Body of pancreas (tissue), 4 donors: ENCODE measurements around the gene GABRR1. TPM values are rescaled to one million over a fixed set of nuclear protein-coding genes. Genes with fewer than 3 reads are reported as not detected.

ENCODE experiments used
- ATAC-seq: fragments of 150-250 bp; one replicate; pipeline ENCODE4 v1.9.1; 2016
- DNase-seq, 4 donors: peaks; one replicate each; pipeline ENCODE4 v3.0.0-alpha.2; 2019
- H3K27ac ChIP-seq, 4 donors: fragments of 200-600 bp; sonication (generic); 1 replicate in 3 of 4; 2 replicates in 1 of 4; pipeline versions ENCODE4 v1.5.1 to v1.6.1; 2016 to 2019; ENCODE audit warnings: mild to moderate bottlenecking in 1 of 4, mixed read lengths in 1 of 4, moderate library complexity in 1 of 4
- H3K27me3 ChIP-seq, 2 donors: fragments of 200-600 bp; sonication (generic); one replicate each; pipeline ENCODE4 v1.6.0; 2016; ENCODE audit warnings: mild to moderate bottlenecking in 1 of 2
- H3K36me3 ChIP-seq, 2 donors: fragments of 200-600 bp; sonication (generic); replicated peaks in 1 of 2; 2 replicates each; pipeline ENCODE4 v1.5.1; 2016; ENCODE audit warnings: low read depth in 2 of 2; ENCODE audit not compliant: insufficient read depth in 1 of 2
- H3K4me1 ChIP-seq: fragments of 200-600 bp; sonication (generic); one replicate; pipeline ENCODE4 v1.6.0; 2016
- H3K4me3 ChIP-seq, 2 donors: fragments of 200-600 bp; sonication (generic); 1 replicate in 1 of 2; 2 replicates in 1 of 2; pipeline ENCODE4 v1.5.1; 2016 to 2019
- H3K9me3 ChIP-seq, 3 donors: fragments of 200-600 bp; sonication (generic); 1 replicate in 2 of 3; 2 replicates in 1 of 3; pipeline ENCODE4 v1.5.1; 2016
- POLR2A ChIP-seq, 3 donors: fragments of 450-650 bp; IDR thresholded peaks; one replicate each; pipeline ENCODE4 v1.6.1; 2016; ENCODE audit warnings: antibody characterized with exemption in 3 of 3, mild to moderate bottlenecking in 2 of 3
- WGBS, 2 donors: methylation state at CpG; one replicate each; pipeline ENCODE4 v1.1.5; 2017; 5-methylcytosine and 5-hydroxymethylcytosine counted together
- intact Hi-C: fragments of 100-400 bp; cut with DNase I; formaldehyde crosslinking; loops from one replicate; pipeline ENCODE4 v1.15.1; 2023
- total RNA-seq, 2 donors: library from RNA; depleted of rRNA; stranded (reverse); fragments of >200 nt; gene quantifications; one replicate each; pipeline ENCODE4 v1.1.0, GENCODE V29; 2016
- TF ChIP-seq, protein P1 (sequence below), 7 experiments: fragments of 450-650 bp in 4 of 7; fragments of 200-600 bp in 3 of 7; sonication (generic) in 3 of 7; IDR thresholded peaks; one replicate each; pipeline ENCODE4 v1.5.1; 2016 to 2019; ENCODE audit warnings: antibody characterized with exemption in 7 of 7

GABRR1 gene
- total RNA-seq, 2 donors from 2014 or later, result not detected

- DNase-seq, result no peak
- Histone ChIP-seq H3K27ac (no peak overlapping the region), H3K36me3 (no peaks in the 10 kb centered on the region), H3K9me3 (no peaks in the 10 kb centered on the region), H3K4me3 (no peak overlapping the region), H3K27me3 (no peaks in the 10 kb centered on the region), H3K4me1 (no peaks in the 10 kb centered on the region)
- 85 to 91% methylated on average over 7 of the region's 7 CpGs for WGBS, 2 donors
- no peak for ATAC-seq
- intact Hi-C loops, result no loop called here
- TF ChIP-seq, protein P1, sequence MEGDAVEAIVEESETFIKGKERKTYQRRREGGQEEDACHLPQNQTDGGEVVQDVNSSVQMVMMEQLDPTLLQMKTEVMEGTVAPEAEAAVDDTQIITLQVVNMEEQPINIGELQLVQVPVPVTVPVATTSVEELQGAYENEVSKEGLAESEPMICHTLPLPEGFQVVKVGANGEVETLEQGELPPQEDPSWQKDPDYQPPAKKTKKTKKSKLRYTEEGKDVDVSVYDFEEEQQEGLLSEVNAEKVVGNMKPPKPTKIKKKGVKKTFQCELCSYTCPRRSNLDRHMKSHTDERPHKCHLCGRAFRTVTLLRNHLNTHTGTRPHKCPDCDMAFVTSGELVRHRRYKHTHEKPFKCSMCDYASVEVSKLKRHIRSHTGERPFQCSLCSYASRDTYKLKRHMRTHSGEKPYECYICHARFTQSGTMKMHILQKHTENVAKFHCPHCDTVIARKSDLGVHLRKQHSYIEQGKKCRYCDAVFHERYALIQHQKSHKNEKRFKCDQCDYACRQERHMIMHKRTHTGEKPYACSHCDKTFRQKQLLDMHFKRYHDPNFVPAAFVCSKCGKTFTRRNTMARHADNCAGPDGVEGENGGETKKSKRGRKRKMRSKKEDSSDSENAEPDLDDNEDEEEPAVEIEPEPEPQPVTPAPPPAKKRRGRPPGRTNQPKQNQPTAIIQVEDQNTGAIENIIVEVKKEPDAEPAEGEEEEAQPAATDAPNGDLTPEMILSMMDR (IDR thresholded peaks at IDR 0.05), result no peak
- no peak for TF ChIP-seq POLR2A (IDR thresholded peaks at IDR 0.05)
Observed at GRCh38 chr6:89200706-89201215, 16.4 kb downstream of the GABRR1 start.

DNA sequence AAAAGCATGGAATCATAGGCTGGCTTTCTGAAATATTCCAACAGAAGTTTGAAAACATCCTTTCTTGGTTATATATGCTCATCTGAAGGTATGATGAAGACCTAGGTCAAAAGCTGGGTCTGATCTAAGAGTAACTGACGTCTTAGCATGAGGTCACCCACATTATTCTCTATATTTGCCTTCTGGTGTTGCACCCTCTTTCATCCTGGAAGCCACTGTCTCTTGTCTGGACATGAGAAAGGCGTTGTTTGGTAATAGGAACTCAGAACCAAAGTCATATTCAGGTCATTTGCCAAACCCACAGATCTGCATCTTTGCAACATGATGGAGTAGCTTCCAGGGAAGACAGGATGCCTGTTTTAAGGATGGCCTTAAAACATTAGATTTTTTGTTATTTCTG lies 17.6 kb downstream of the GABRR1 start:
- TF ChIP-seq, protein P1 (IDR thresholded peaks at IDR 0.05), result no peak
- TF ChIP-seq POLR2A (IDR thresholded peaks at IDR 0.05), result no peak
- H3K27me3 ChIP-seq, result no peaks in the 10 kb centered on the region
- 51 to 69% methylated on average over 2 of the region's 2 CpGs for WGBS, 2 donors
- no peak overlapping the region for H3K27ac ChIP-seq
- no peaks in the 10 kb centered on the region for H3K4me1 ChIP-seq
- H3K36me3 ChIP-seq, result no peaks in the 10 kb centered on the region
- no peak for ATAC-seq
- peaks cover 0 to 7% (median 0%) of the 10 kb centered on the region in 3 donors for H3K9me3 ChIP-seq
- intact Hi-C loops, result no loop called here
- no peak for DNase-seq
- no peak overlapping the region for H3K4me3 ChIP-seq

DNA sequence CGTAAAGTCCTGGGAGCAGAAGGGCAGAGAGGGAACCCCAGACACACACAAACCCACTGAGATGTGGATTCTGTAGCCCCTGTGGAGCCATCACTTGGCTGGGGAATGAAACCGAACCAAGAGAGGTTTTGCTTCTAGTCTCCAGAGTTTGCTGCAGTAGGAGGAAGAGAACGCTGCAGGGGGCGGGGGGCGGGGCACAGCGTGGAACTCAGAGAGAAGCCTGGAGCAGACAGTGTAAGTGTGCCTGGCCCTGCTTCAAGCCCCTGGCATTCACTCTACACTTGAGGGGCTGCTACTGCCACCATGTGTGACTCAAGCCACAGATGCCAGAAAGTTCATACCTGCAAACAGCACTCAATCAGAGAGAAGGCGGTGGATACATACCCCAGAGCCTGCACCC lies 18.9 kb downstream of the GABRR1 start:
- Histone ChIP-seq H3K27ac (no peak overlapping the region), H3K27me3 (no peaks in the 10 kb centered on the region), H3K4me1 (no peaks in the 10 kb centered on the region), H3K9me3 (peaks cover 0 to 7% (median 0%) of the 10 kb centered on the region in 3 donors), H3K36me3 (no peaks in the 10 kb centered on the region), H3K4me3 (no peak overlapping the region)
- intact Hi-C loops, result no loop called here
- DNase-seq (no peak), ATAC-seq (no peak)
- 59 to 65% methylated on average over 6 to 7 of the region's 7 CpGs for WGBS, 2 donors
- TF ChIP-seq, protein P1 (IDR thresholded peaks at IDR 0.05), result no peak
- no peak for TF ChIP-seq POLR2A (IDR thresholded peaks at IDR 0.05)

GRCh38 chr6:89197141-89197540 lies 20.0 kb downstream of the GABRR1 start:
- H3K9me3 ChIP-seq, result peaks cover 0 to 7% (median 0%) of the 10 kb centered on the region in 3 donors
- WGBS, 2 donors, result 48 to 57% methylated on average over 4 of the region's 4 CpGs
- H3K4me1 ChIP-seq, result no peaks in the 10 kb centered on the region
- ATAC-seq (no peak), DNase-seq (no peak)
- H3K4me3 ChIP-seq, result no peak overlapping the region
- H3K27ac ChIP-seq, result no peak overlapping the region
- no peaks in the 10 kb centered on the region for H3K27me3 ChIP-seq
- no peak for TF ChIP-seq POLR2A (IDR thresholded peaks at IDR 0.05)
- TF ChIP-seq, protein P1 (IDR thresholded peaks at IDR 0.05), result no peak
- no peaks in the 10 kb centered on the region for H3K36me3 ChIP-seq
- intact Hi-C loops, result no loop called here

- WGBS, 2 donors, result 94 to 96% methylated on average over 1 of the region's 1 CpG
- peaks cover 0 to 7% (median 0%) of the 10 kb centered on the region in 3 donors for H3K9me3 ChIP-seq
- H3K4me1 ChIP-seq, result no peaks in the 10 kb centered on the region
- DNase-seq (no peak), ATAC-seq (no peak)
- no peak overlapping the region for H3K27ac ChIP-seq
- H3K36me3 ChIP-seq, result no peaks in the 10 kb centered on the region
- TF ChIP-seq, protein P1 (IDR thresholded peaks at IDR 0.05), result no peak
- no peak for TF ChIP-seq POLR2A (IDR thresholded peaks at IDR 0.05)
- no peaks in the 10 kb centered on the region for H3K27me3 ChIP-seq
- intact Hi-C loops, result no loop called here
- no peak overlapping the region for H3K4me3 ChIP-seq
Observed at GRCh38 chr6:89194559-89194958, 22.6 kb downstream of the GABRR1 start.
